Measurements from ENCODE around the gene SPRY2. TPM values are rescaled to one million over a fixed set of nuclear protein-coding genes. Genes with fewer than 3 reads are reported as not detected.

Gene SPRY2
- total RNA-seq, 1 experiment from 2014 or later: 7.2 TPM

GRCh38 chr13:80379245-80379644, 38.3 kb upstream of the SPRY2 start:
- Histone ChIP-seq H3K27me3 (ENCODE audit: insufficient read depth, low read length) (no peaks in the 10 kb centered on the region), H3K27ac (ENCODE audit: low read depth, low read length) (no peak overlapping the region), H3K4me1 (ENCODE audit: control insufficient read depth in 1 of 2, insufficient read depth in 2 of 2, low read length in 2 of 2) (no peaks in the 10 kb centered on the region), H3K4me2 (ENCODE audit: low read length) (no peak overlapping the region), H2AFZ (ENCODE audit: low read depth, low read length, poor library complexity, severe bottlenecking) (no peak overlapping the region), H3K79me2 (ENCODE audit: insufficient read depth, low read length) (no peaks in the 10 kb centered on the region), H4K20me1 (ENCODE audit: insufficient read depth) (no peaks in the 10 kb centered on the region), H3K36me3 (ENCODE audit: control insufficient read depth in 1 of 2, insufficient read depth in 2 of 2, low read length in 2 of 2) (no peaks in the 10 kb centered on the region), H3K4me3 (replicated peaks in 1 of 2; ENCODE audit: low read depth in 1 of 2, low read length in 2 of 2) (no peak overlapping the region), H3K9ac (ENCODE audit: low read length) (no peak overlapping the region), H3K9me2 (ENCODE audit: insufficient read depth) (no peaks in the 10 kb centered on the region), H3K9me3 (ENCODE audit: control insufficient read depth in 1 of 2, insufficient read depth in 1 of 2, low read depth in 1 of 2, low read length in 2 of 2) (no peaks in the 10 kb centered on the region)
- DNase-seq (ENCODE audit: low read depth, low spot score): no peak
- ChIA-PET RAD21 (ENCODE audit: low non-redundant PET in 1 of 2, low total read pairs in 2 of 2, uncharacterized antibody in 2 of 2, unreplicated experiment in 2 of 2) (no interaction called here), CTCF (no interaction called here), POLR2A (no interaction called here)
- TF ChIP-seq FOSL1 (IDR thresholded peaks at IDR 0.05; ENCODE audit: low read depth) (no peak), ATF3 (IDR thresholded peaks at IDR 0.05) (no peak), REST (IDR thresholded peaks at IDR 0.05; ENCODE audit: low read depth) (peak; percentile 23)
- ATAC-seq: no peak
- no TSS peak for BruUV-seq (replicated peaks)
- intact Hi-C loops (cut with micrococcal nuclease): no loop called here

GRCh38 chr13:80376554-80376953, 35.6 kb upstream of the SPRY2 start:
- intact Hi-C loops (cut with micrococcal nuclease): no loop called here
- DNase-seq (ENCODE audit: low read depth, low spot score) (no peak), ATAC-seq (no peak)
- H3K9me2 ChIP-seq (ENCODE audit: insufficient read depth): no peaks in the 10 kb centered on the region
- no peaks in the 10 kb centered on the region for H3K36me3 ChIP-seq (ENCODE audit: control insufficient read depth in 1 of 2, insufficient read depth in 2 of 2, low read length in 2 of 2)
- H3K9me3 ChIP-seq (ENCODE audit: control insufficient read depth in 1 of 2, insufficient read depth in 1 of 2, low read depth in 1 of 2, low read length in 2 of 2): no peaks in the 10 kb centered on the region
- POLR2A ChIA-PET: no interaction called here
- BruUV-seq (replicated peaks): no TSS peak
- no peak overlapping the region for H3K27ac ChIP-seq (ENCODE audit: low read depth, low read length)
- CTCF ChIA-PET: no interaction called here
- no peaks in the 10 kb centered on the region for H4K20me1 ChIP-seq (ENCODE audit: insufficient read depth)
- no peak overlapping the region for H3K4me3 ChIP-seq (replicated peaks in 1 of 2; ENCODE audit: low read depth in 1 of 2, low read length in 2 of 2)
- TF ChIP-seq EZH2 (IDR thresholded peaks at IDR 0.05): no peak
- no peak for TF ChIP-seq CEBPB (IDR thresholded peaks at IDR 0.05; ENCODE audit: low read depth)
- TF ChIP-seq ELF1 (IDR thresholded peaks at IDR 0.05; ENCODE audit: borderline replicate concordance, low read depth): no peak
- TF ChIP-seq REST (IDR thresholded peaks at IDR 0.05; ENCODE audit: low read depth): no peak
- no peak for TF ChIP-seq JUND (IDR thresholded peaks at IDR 0.05)
- TF ChIP-seq SP1 (IDR thresholded peaks at IDR 0.05; ENCODE audit: low read depth): no peak
- no peak for TF ChIP-seq FOSL1 (IDR thresholded peaks at IDR 0.05; ENCODE audit: low read depth)
- TF ChIP-seq EZH2phosphoT487 (IDR thresholded peaks at IDR 0.05; ENCODE audit: borderline replicate concordance): no peak
- no peak for TF ChIP-seq CBX3 (IDR thresholded peaks at IDR 0.05; ENCODE audit: low read depth)
- TF ChIP-seq MAX (IDR thresholded peaks at IDR 0.05): no peak
- TF ChIP-seq POLR2A (IDR thresholded peaks at IDR 0.05; ENCODE audit: borderline replicate concordance, extremely low read depth, insufficient read depth, insufficient read length): no peak
- no peaks in the 10 kb centered on the region for H3K27me3 ChIP-seq (ENCODE audit: insufficient read depth, low read length)
- H3K9ac ChIP-seq (ENCODE audit: low read length): no peak overlapping the region
- H3K4me1 ChIP-seq (ENCODE audit: control insufficient read depth in 1 of 2, insufficient read depth in 2 of 2, low read length in 2 of 2): no peaks in the 10 kb centered on the region
- H2AFZ ChIP-seq (ENCODE audit: low read depth, low read length, poor library complexity, severe bottlenecking): no peak overlapping the region
- RAD21 ChIA-PET (ENCODE audit: low non-redundant PET in 1 of 2, low total read pairs in 2 of 2, uncharacterized antibody in 2 of 2, unreplicated experiment in 2 of 2): no interaction called here
- H3K79me2 ChIP-seq (ENCODE audit: insufficient read depth, low read length): no peaks in the 10 kb centered on the region
- no peak overlapping the region for H3K4me2 ChIP-seq (ENCODE audit: low read length)

All from HCT116 (cell line).